K562 (cell line): Measurements from ENCODE around the gene RBM19. TPM values are rescaled to one million over a fixed set of nuclear protein-coding genes. Genes with fewer than 3 reads are reported as not detected.
A peak's percentile ranks its signal among the peaks of the same experiment; 100 is the strongest.

ENCODE experiments used
- CCNT2 ChIP-seq: IDR thresholded peaks from 2 replicates; pipeline ENCODE4 v1.6.1; 2011; ENCODE audit warnings: borderline replicate concordance, low read depth, mild to moderate bottlenecking, moderate library complexity, mixed read lengths, low read length; ENCODE audit not compliant: insufficient read length; ENCODE audit errors: extremely low read depth
- CREB3L1 ChIP-seq: fragments of 450-650 bp; IDR thresholded peaks from 2 replicates; pipeline ENCODE4 v1.6.1; 2014; ENCODE audit warnings: low read depth, mild to moderate bottlenecking, moderate library complexity, borderline replicate concordance
- ELF1 ChIP-seq: fragments of 200-800 bp; sonication (Bioruptor generic); IDR thresholded peaks from 2 replicates; pipeline ENCODE4 v1.6.1; 2016; ENCODE audit warnings: missing genetic modification characterization, missing compliant biosample characterization
- FOS ChIP-seq: IDR thresholded peaks from 3 replicates; pipeline ENCODE4 v1.6.1; 2011; ENCODE audit not compliant: insufficient read length; ENCODE audit errors: extremely low read depth
- FOXK1 ChIP-seq: sonication (generic); formaldehyde crosslinking; IDR thresholded peaks from 2 replicates; pipeline ENCODE4 v1.8.0; 2022; ENCODE audit warnings: missing genetic modification reagents, mild to moderate bottlenecking, borderline replicate concordance
- HBP1 ChIP-seq: fragments of 450-650 bp; formaldehyde crosslinking; IDR thresholded peaks from 2 replicates; pipeline ENCODE4 v1.4.0; 2022; ENCODE audit warnings: missing genetic modification characterization
- ILK ChIP-seq: fragments of 450-650 bp; IDR thresholded peaks from 2 replicates; pipeline ENCODE4 v1.6.1; 2016; ENCODE audit warnings: missing genetic modification characterization, low read depth, mild to moderate bottlenecking, missing compliant biosample characterization, moderate library complexity, borderline replicate concordance
- JUNB ChIP-seq: fragments of 450-650 bp; formaldehyde crosslinking; conservative IDR thresholded peaks from 2 replicates; pipeline ENCODE4 v1.4.0; 2020; ENCODE audit warnings: mild to moderate bottlenecking
- NR1H2 ChIP-seq: sonication (generic); formaldehyde crosslinking; IDR thresholded peaks from 2 replicates; pipeline ENCODE4 v1.4.0; 2020; ENCODE audit warnings: mild to moderate bottlenecking, missing genetic modification reagents
- PCBP1 ChIP-seq: fragments of 200-400 bp; formaldehyde crosslinking; IDR thresholded peaks from 2 replicates; pipeline ENCODE4 v1.6.1; 2018; ENCODE audit warnings: mild to moderate bottlenecking, low read depth, low read length; ENCODE audit not compliant: poor library complexity, severe bottlenecking
- PTRF ChIP-seq: fragments of 450-650 bp; IDR thresholded peaks from 2 replicates; pipeline ENCODE4 v1.6.1; 2016; ENCODE audit warnings: mild to moderate bottlenecking, missing genetic modification characterization, missing compliant biosample characterization
- PYGO2 ChIP-seq: fragments of 450-650 bp; IDR thresholded peaks from 2 replicates; pipeline ENCODE4 v1.6.1; 2016; ENCODE audit warnings: mild to moderate bottlenecking, missing genetic modification characterization, moderate library complexity, missing compliant biosample characterization
- RBM34 ChIP-seq: fragments of 200-400 bp; formaldehyde crosslinking; IDR thresholded peaks from 2 replicates; pipeline ENCODE4 v1.6.1; 2018; ENCODE audit warnings: low read length, borderline replicate concordance; ENCODE audit not compliant: insufficient read depth
- RNF219 ChIP-seq: fragments of 250-450 bp; sonication (Bioruptor Pico); IDR thresholded peaks from 2 replicates; pipeline ENCODE4 v1.5.0; 2022; ENCODE audit warnings: mild to moderate bottlenecking
- ZNF518B ChIP-seq: fragments of 250-450 bp; sonication (Bioruptor Pico); IDR thresholded peaks from 2 replicates; pipeline ENCODE4 v1.5.0; 2021; ENCODE audit warnings: mild to moderate bottlenecking, moderate library complexity
- ZNF785 ChIP-seq: fragments of 250-450 bp; sonication (Bioruptor Pico); IDR thresholded peaks from 2 replicates; pipeline ENCODE4 v1.4.0; 2020; ENCODE audit warnings: mild to moderate bottlenecking
- polyA plus RNA-seq, 8 experiments: library from polyadenylated mRNA; depleted of rRNA in 4 of 8; stranded (reverse) in 5 of 8; unstranded in 3 of 8; fragments of >200 nt; fragmentation: Nextera tagmentation in 2 of 8; fragmentation: Illumina TruSeq in 1 of 8; extraction: Ambion mirVana in 2 of 8; extraction: Trizol in 1 of 8; gene quantifications; 2 replicates each; pipeline versions ENCODE4 v1.2.1 to v1.2.3, GENCODE V29; 2011 to 2014; ENCODE audit warnings: inconsistent platforms in 1 of 8, missing spikeins in 1 of 8
- total RNA-seq, 7 experiments: library from RNA; depleted of rRNA in 6 of 7; stranded (reverse); fragments of >200 nt in 6 of 7; fragmentation: Illumina TruSeq in 2 of 7; extraction: Trizol in 2 of 7; gene quantifications; 2 replicates each; pipeline versions ENCODE4 v1.2.1 to v1.2.3, GENCODE V29; 2011 to 2021; ENCODE audit warnings: low replicate concordance in 1 of 7

RBM19 gene
- total and polyA plus RNA-seq, 9 of the 15 experiments (the other 6 are each of a cell fraction or from before 2014, with no cell fraction given), result 16.0 to 58.4 (median 37.9) TPM

GRCh38 chr12:113965951-113966797 is at the start of gene RBM19 (continued):
- TF ChIP-seq RNF219 (no peak), JUNB (no peak), RBM34 (no peak), PCBP1 (no peak), FOXK1 (CRISPR knock-in tag) (0 out of 2 replicates have a peak, but pooled peaks have one; percentile 29), FOS (no peak), CCNT2 (no peak), HBP1 (CRISPR knock-in tag) (peak; percentile 6; the same call in 1 of the 2 replicates), ILK (tag) (no peak), ZNF785 (CRISPR knock-in tag) (no peak), PYGO2 (no peak), CREB3L1 (peak; percentile 44; the same call in 1 of the 2 replicates), PTRF (tag) (no peak), ELF1 (peak; percentile 96), NR1H2 (CRISPR knock-in tag) (no peak), ZNF518B (CRISPR knock-in tag) (no peak)
